Epithelial cell of proximal tubule (primary cell): ENCODE data around the gene CENPL. TPM values are rescaled to one million over a fixed set of nuclear protein-coding genes. Genes with fewer than 3 reads are reported as not detected.
"Not testable (repeated sequence)": the region's sequence is repeated elsewhere in the genome, so short reads cannot be mapped to it uniquely, and the experiment has no call there.

Experiments used
- DNase-seq: peaks from one replicate; pipeline ENCODE4 v3.0.0-alpha.2; 2011; ENCODE audit warnings: low read depth
- H3K4me3 ChIP-seq: 2 replicates; pipeline ENCODE4 v1.5.1; 2011; ENCODE audit warnings: low read depth, mild to moderate bottlenecking, low read length
- total RNA-seq: library from RNA; depleted of rRNA; stranded (reverse); fragments of >200 nt; gene quantifications from 2 replicates; pipeline ENCODE4 v1.2.3, GENCODE V29; 2015
- TF ChIP-seq, protein P1 (sequence below): conservative IDR thresholded peaks from 2 replicates; pipeline ENCODE4 v1.5.1; 2012; ENCODE audit warnings: low read depth, mild to moderate bottlenecking, low read length

Gene CENPL
- total RNA-seq, 1 donor from 2014 or later, result 11.8 TPM

GRCh38 chr1:173775578-173776226, 49.0 kb downstream of the CENPL start:
- TF ChIP-seq, protein P1, sequence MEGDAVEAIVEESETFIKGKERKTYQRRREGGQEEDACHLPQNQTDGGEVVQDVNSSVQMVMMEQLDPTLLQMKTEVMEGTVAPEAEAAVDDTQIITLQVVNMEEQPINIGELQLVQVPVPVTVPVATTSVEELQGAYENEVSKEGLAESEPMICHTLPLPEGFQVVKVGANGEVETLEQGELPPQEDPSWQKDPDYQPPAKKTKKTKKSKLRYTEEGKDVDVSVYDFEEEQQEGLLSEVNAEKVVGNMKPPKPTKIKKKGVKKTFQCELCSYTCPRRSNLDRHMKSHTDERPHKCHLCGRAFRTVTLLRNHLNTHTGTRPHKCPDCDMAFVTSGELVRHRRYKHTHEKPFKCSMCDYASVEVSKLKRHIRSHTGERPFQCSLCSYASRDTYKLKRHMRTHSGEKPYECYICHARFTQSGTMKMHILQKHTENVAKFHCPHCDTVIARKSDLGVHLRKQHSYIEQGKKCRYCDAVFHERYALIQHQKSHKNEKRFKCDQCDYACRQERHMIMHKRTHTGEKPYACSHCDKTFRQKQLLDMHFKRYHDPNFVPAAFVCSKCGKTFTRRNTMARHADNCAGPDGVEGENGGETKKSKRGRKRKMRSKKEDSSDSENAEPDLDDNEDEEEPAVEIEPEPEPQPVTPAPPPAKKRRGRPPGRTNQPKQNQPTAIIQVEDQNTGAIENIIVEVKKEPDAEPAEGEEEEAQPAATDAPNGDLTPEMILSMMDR, result no peak
- H3K4me3 ChIP-seq, result no peak overlapping the region

GRCh38 chr1:173771560-173771959, 53.1 kb downstream of the CENPL start:
- TF ChIP-seq, protein P1, result no peak
- no peak for DNase-seq
- no peak overlapping the region for H3K4me3 ChIP-seq

More at GRCh38 chr1:173775578-173776226, 49.0 kb downstream of the CENPL start:
- DNase-seq, result no peak

GRCh38 chr1:173770330-173770729, 54.4 kb downstream of the CENPL start:
- not testable (repeated sequence) for DNase-seq, H3K4me3 ChIP-seq

DNA sequence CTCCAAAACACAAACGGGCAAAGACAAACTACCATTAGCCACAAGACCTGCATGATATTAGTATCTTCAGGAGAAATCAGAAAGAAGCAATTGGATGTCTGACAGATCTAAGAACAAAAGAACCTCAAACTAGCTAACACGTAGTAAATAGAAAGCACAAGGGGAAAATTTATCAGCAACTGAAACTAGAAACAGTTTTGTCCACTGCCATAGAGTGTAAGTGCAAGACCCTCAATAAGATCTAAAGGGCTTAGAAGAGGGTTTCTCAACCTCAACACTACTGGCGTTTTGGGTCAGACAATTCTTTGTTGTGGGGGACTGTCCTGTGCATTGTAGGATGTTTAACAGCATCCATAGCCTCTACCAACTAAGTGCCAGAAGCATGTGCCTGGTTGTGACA, 55.9 kb downstream of the CENPL start:
- H3K4me3 ChIP-seq, result no peak overlapping the region
- DNase-seq, result no peak
- TF ChIP-seq, protein P1, result no peak

- DNase-seq, result no peak
- H3K4me3 ChIP-seq, result no peak overlapping the region
- TF ChIP-seq, protein P1, result no peak
Observed at GRCh38 chr1:173768206-173768605, 56.5 kb downstream of the CENPL start.

- not testable (repeated sequence) for DNase-seq
Observed at GRCh38 chr1:173764331-173764730, 60.4 kb downstream of the CENPL start.

DNA sequence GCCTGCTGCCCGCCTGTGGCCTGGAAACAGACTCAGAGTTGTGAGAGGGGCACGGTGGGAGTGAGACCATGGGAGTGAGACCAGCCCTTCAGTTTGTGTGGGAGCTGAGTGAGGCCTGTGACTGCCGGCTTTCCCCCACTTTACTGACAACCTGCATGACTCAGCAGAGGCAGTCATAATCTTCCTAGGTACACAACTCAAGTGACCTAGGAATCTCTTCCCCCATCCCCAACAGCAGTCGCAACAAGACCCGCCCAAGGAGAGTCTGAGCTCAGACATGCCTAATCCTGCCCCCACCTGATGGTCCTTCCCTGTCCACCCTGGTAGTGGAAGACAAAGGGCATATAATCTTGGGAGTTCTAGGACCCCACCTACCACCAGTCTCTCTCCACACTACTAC, 65.7 kb downstream of the CENPL start:
- TF ChIP-seq, protein P1, result no peak
- no peak overlapping the region for H3K4me3 ChIP-seq
- DNase-seq, result no peak

More at GRCh38 chr1:173764331-173764730, 60.4 kb downstream of the CENPL start:
- H3K4me3 ChIP-seq, result not testable (repeated sequence)

- DNase-seq, result no peak
- no peak overlapping the region for H3K4me3 ChIP-seq
- TF ChIP-seq, protein P1, result no peak
Observed at GRCh38 chr1:173758110-173758509, 66.6 kb downstream of the CENPL start.
